Stimulated activated CD8-positive, alpha-beta memory T cell treated with anti-CD3 and anti-CD28 coated beads, Interleukin-12 subunit alpha, Interleukin-12 subunit beta, amount 100 ng/mL, for 24 hours (primary cell): ENCODE measurements around the gene C6orf89.

ENCODE experiments used
- DNase-seq: peaks from one replicate; pipeline ENCODE4 v3.0.0-alpha.2; 2020; ENCODE audit errors: extremely low read depth

The C6orf89 gene

GRCh38 chr6:36968266-36968977 is 82.7 kb downstream of the C6orf89 start:
- DNase-seq: no peak

- DNase-seq: no peak
These were observed 83.5 kb downstream of the C6orf89 start for GRCh38 chr6:36969240-36969691.

- DNase-seq: no peak
These were observed 84.5 kb downstream of the C6orf89 start for GRCh38 chr6:36969988-36970891.

- DNase-seq: no peak
These were observed 85.4 kb downstream of the C6orf89 start for GRCh38 chr6:36970892-36971842.

GRCh38 chr6:36971921-36972673 is 86.3 kb downstream of the C6orf89 start:
- DNase-seq: no peak

GRCh38 chr6:36973190-36973589 is 87.4 kb downstream of the C6orf89 start:
- DNase-seq: no peak

GRCh38 chr6:36973647-36974046 is 87.9 kb downstream of the C6orf89 start:
- DNase-seq: no peak

- DNase-seq: no peak
These were observed 89.7 kb downstream of the C6orf89 start for GRCh38 chr6:36975231-36976006.

GRCh38 chr6:36976007-36976264 is 90.2 kb downstream of the C6orf89 start:
- no peak for DNase-seq

GRCh38 chr6:36976509-36976908 is 90.8 kb downstream of the C6orf89 start:
- DNase-seq: no peak

GRCh38 chr6:36976931-36977330 is 91.2 kb downstream of the C6orf89 start:
- DNase-seq: no peak

GRCh38 chr6:36977470-36977941 is 91.8 kb downstream of the C6orf89 start:
- DNase-seq: no peak
